Upper lobe of right lung (tissue), 1 donor: ENCODE measurements around the gene NME4. TPM values are rescaled to one million over a fixed set of nuclear protein-coding genes. Genes with fewer than 3 reads are reported as not detected.
A peak's percentile ranks its signal among the peaks of the same experiment; 100 is the strongest.

Experiments
- ATAC-seq: fragments of 200-7000 bp; cut with Tn5 transposase; one replicate; pipeline ENCODE4 v1.9.1; 2020; ENCODE audit warnings: mild to moderate bottlenecking, moderate library complexity
- DNase-seq: peaks from one replicate; pipeline ENCODE4 v3.0.0-alpha.2; 2020
- H3K27ac ChIP-seq: fragments of 200-600 bp; one replicate; pipeline ENCODE4 v1.8.0; 2022
- H3K27me3 ChIP-seq: fragments of 200-600 bp; one replicate; pipeline ENCODE4 v1.8.0; 2022; ENCODE audit warnings: mild to moderate bottlenecking
- H3K36me3 ChIP-seq: fragments of 200-600 bp; one replicate; pipeline ENCODE4 v1.8.0; 2022
- H3K4me1 ChIP-seq: fragments of 200-600 bp; one replicate; pipeline ENCODE4 v1.8.0; 2022
- H3K4me3 ChIP-seq: fragments of 200-600 bp; one replicate; pipeline ENCODE4 v1.8.0; 2022; ENCODE audit warnings: mild to moderate bottlenecking
- H3K9me3 ChIP-seq: fragments of 200-600 bp; one replicate; pipeline ENCODE4 v1.8.0; 2022
- intact Hi-C: fragments of 100-400 bp; cut with DNase I; formaldehyde crosslinking; loops from one replicate; pipeline ENCODE4 v1.11.0; 2022
- total RNA-seq: library from RNA; stranded (reverse); fragmentation: NEBNext Ultra II Directional; extraction: Animal tissue kit (Norgen Biotek cat#: 25700); gene quantifications from one replicate; pipeline ENCODE4 v1.2.1, GENCODE V29; 2021
- TF ChIP-seq, protein P1 (sequence below): fragments of 200-600 bp; IDR thresholded peaks from one replicate; pipeline ENCODE4 v1.8.0; 2022; ENCODE audit warnings: antibody characterized with exemption
- donor health status: DM: no; HTN: yes; CAD: no; lungs with severe emphysema.

NME4 gene
- total RNA-seq, 1 donor from 2014 or later = 45.6 TPM

DNA sequence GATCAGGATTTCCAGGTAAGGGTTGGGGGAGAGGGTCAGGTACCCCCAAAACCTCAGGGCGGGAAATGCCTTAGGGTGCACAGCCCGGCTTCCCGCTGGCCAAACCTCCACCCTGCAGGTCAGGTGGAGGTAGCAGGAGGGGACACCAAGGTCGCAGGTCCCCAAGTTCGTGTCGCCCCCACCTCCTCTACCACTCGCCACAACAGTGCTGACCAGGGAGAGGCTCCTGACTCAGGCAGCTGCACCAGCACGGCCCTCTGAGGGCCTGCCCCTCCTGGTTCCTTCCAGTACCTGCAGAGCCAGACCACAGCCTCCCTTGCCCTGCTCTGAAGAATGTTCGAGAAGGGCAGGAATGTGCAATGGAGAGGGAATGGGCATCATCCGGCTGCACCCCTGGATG is 30.5 kb upstream of the NME4 start:
- Histone ChIP-seq H3K36me3 (peaks cover 22% of the 10 kb centered on the region), H3K27ac (no peak overlapping the region), H3K27me3 (peaks cover 5% of the 10 kb centered on the region), H3K9me3 (no peaks in the 10 kb centered on the region), H3K4me1 (peaks cover 16% of the 10 kb centered on the region), H3K4me3 (no peak overlapping the region)
- TF ChIP-seq, protein P1, sequence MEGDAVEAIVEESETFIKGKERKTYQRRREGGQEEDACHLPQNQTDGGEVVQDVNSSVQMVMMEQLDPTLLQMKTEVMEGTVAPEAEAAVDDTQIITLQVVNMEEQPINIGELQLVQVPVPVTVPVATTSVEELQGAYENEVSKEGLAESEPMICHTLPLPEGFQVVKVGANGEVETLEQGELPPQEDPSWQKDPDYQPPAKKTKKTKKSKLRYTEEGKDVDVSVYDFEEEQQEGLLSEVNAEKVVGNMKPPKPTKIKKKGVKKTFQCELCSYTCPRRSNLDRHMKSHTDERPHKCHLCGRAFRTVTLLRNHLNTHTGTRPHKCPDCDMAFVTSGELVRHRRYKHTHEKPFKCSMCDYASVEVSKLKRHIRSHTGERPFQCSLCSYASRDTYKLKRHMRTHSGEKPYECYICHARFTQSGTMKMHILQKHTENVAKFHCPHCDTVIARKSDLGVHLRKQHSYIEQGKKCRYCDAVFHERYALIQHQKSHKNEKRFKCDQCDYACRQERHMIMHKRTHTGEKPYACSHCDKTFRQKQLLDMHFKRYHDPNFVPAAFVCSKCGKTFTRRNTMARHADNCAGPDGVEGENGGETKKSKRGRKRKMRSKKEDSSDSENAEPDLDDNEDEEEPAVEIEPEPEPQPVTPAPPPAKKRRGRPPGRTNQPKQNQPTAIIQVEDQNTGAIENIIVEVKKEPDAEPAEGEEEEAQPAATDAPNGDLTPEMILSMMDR = no peak
- no peak for DNase-seq
- ATAC-seq = no peak
- intact Hi-C loops = no loop called here

GRCh38 chr16:367333-367903 is 29.6 kb upstream of the NME4 start:
- Histone ChIP-seq H3K9me3 (no peaks in the 10 kb centered on the region), H3K36me3 (peaks cover 30% of the 10 kb centered on the region), H3K4me3 (no peak overlapping the region), H3K27me3 (peaks cover 5% of the 10 kb centered on the region), H3K27ac (no peak overlapping the region), H3K4me1 (peaks cover 16% of the 10 kb centered on the region)
- intact Hi-C loops = no loop called here
- TF ChIP-seq, protein P1 = no peak
- ATAC-seq (no peak), DNase-seq (no peak)

- no peak for DNase-seq
Observed at GRCh38 chr16:368388-369158, 28.4 kb upstream of the NME4 start.

DNA sequence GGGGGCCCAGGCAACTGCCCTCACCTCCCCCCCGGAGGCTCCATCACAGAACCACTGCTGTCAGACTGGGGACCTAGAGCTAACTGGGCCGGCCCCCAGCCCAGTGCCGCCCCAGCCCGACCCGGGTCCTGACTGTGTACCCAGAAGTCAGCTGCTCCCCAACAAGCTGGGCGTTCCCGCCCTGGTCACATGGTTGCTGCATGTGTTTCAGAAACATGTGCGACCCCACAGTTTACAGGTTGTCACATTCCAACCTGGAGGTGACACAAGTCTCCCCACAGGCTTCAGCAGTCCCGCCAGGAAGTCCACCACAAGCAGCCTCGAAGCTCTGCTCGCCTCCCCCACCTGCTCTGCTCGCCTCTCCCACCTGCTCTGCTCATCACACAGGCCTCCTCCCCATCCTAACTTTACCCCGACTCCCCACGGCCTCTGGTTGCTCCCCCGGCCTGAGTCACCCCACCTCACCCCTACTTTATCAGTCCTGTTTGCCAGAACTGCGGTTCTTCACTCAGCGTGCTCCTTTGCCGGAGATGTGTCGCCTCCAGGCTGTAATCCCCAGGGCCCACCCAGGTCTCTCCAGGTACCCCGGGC is 27.6 kb upstream of the NME4 start:
- intact Hi-C loops = no loop called here
- no peak overlapping the region for H3K4me3 ChIP-seq
- H3K27me3 ChIP-seq = no peaks in the 10 kb centered on the region
- no peaks in the 10 kb centered on the region for H3K9me3 ChIP-seq
- ATAC-seq = no peak
- TF ChIP-seq, protein P1 = no peak
- H3K4me1 ChIP-seq = peaks cover 16% of the 10 kb centered on the region
- peak; percentile 64 for DNase-seq
- no peak overlapping the region for H3K27ac ChIP-seq
- peaks cover 46% of the 10 kb centered on the region for H3K36me3 ChIP-seq

More at GRCh38 chr16:368388-369158, 28.4 kb upstream of the NME4 start:
- intact Hi-C loops = no loop called here
- TF ChIP-seq, protein P1 = no peak
- H3K4me3 ChIP-seq = no peak overlapping the region
- peaks cover 40% of the 10 kb centered on the region for H3K36me3 ChIP-seq
- no peak overlapping the region for H3K27ac ChIP-seq
- no peaks in the 10 kb centered on the region for H3K9me3 ChIP-seq
- peaks cover 16% of the 10 kb centered on the region for H3K4me1 ChIP-seq
- no peaks in the 10 kb centered on the region for H3K27me3 ChIP-seq
- ATAC-seq = no peak

DNA sequence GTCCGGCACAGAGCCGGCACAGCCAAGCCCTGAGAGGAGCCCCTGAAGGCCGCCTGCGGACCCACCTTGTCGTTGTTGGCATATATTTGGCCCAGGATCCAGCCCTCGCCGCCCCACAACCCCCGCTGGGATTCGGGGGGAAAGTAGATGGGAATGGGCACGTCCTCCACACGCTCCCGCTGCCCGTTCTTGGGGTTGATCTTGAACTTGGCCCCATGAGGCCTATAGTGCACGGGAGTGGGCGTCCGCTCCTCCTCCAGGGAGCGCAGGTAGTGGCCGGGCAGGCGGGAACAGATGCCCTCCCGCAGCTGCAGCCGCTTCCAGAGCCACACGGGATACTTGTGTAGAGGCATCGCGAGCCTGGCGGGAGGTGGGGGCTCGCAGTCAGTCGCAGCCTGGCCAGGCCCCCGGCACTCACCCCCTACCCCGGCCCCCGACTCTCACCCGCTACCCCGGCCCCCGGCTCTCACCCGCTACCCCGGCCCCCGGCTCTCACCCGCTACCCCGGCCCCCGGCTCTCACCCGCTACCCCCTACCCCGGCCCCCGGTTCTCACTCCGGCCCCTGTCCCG is 27.0 kb upstream of the NME4 start:
- Histone ChIP-seq H3K27ac (no peak overlapping the region), H3K36me3 (peaks cover 52% of the 10 kb centered on the region), H3K27me3 (no peaks in the 10 kb centered on the region), H3K4me1 (peaks cover 16% of the 10 kb centered on the region), H3K4me3 (peak overlapping the region; percentile 35), H3K9me3 (no peaks in the 10 kb centered on the region)
- TF ChIP-seq, protein P1 = no peak
- DNase-seq (peak; percentile 67), ATAC-seq (no peak)
- intact Hi-C loops = no loop called here
